ENCODE measurements around the gene EMC7.
A peak's percentile ranks its signal among the peaks of the same experiment; 100 is the strongest.
"Not testable (repeated sequence)": the region's sequence is repeated elsewhere in the genome, so short reads cannot be mapped to it uniquely, and the experiment has no call there.

EMC7 gene

DNA sequence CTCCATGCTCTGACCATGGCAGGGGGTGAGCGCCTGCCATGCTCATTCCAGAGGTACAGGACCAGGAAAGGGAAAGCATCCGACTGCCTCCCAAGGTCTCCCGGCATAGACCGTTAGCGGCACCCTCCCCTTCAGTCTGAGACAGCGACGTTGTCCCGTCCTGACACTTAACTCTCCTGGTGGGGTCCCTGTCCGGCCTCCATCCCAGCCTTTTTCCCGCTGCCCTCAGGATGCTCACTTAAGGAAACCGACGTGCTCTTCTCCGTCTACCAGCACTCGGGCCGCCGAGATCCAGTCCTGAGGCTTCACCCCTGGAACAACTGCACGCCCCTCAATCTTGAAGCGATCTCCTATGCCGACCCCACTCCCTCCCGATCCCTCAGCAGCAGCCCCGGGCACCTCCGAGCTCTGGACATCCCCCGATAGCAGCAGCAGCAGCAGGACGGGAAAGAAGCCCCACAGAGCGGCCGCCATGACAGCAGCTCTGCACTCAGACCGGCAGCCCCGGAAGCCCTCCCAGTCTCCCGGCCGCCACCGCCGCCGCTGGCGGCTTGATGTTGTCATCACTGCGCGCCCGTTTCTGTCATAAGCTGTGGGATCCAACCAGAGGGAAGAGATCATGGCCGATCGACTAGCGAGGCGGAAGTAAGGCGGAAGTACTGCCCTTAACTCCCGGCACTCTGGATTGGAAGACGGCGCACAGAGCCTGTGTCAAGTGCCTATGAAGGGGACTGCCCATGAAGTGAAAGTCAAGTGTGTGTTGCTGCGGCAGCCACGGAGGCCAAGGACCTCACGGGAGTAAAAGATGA, at the start of gene EMC7, which contains the start of gene PGBD4:
Gene EMC7 (minus strand): TSS at position 497 of the 809 bp plus-strand sequence. CDS start 23 bp downstream, at position 474.
Gene PGBD4 (plus strand): TSS at position 718 of the 809 bp plus-strand sequence. CDS start 449 bp downstream, outside the sequence.
- peak; percentile 98 for DNase-seq (ENCODE audit: low spot score)

- DNase-seq (ENCODE audit: low spot score) = no peak
These were observed 45.9 kb upstream of the EMC7 start for GRCh38 chr15:34147371-34148140.

- no peak for DNase-seq (ENCODE audit: low spot score)
These were observed 31.8 kb upstream of the EMC7 start for GRCh38 chr15:34133511-34133910.

DNA sequence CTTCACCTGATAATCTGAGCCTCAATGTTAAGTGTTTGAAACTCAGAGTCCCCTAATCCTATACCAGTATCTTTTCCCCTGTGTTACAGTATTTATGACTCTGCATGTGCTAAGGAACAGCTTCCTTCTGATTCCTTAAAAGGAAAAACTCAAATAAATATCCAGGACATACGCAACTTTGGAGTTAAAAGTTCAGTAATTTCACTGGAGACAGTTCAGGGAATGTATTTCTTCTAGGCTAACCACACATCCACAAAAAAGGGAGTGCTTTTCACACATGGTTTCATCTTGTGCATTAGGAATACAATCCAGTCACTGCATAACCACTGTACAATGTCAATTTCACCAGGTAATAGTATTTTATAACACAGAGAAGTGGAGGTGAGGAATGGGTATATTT, 31.2 kb upstream of the EMC7 start:
- DNase-seq (ENCODE audit: low spot score) = no peak

GRCh38 chr15:34128898-34129297, 27.2 kb upstream of the EMC7 start:
- DNase-seq (ENCODE audit: low spot score) = no peak

DNA sequence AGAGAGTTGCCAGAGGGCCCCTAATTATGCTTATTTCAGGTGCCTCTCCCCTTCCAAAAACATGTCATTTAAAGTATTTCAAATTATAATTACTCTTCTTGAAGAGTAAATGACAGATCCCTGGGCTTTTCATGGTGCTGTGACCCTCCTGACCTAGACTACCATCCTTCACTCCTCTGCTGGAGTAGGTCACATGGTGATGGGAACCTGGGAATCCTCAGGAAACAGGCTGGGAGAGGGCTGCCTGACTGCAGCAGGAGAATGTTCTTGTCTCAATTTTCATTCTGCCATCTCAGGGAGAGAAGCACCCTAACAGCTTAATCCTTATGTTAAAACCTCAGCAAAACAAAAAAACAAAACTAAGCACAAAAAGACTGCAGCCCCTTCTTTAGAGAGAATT, 24.9 kb upstream of the EMC7 start:
- no peak for DNase-seq (ENCODE audit: low spot score)

DNA sequence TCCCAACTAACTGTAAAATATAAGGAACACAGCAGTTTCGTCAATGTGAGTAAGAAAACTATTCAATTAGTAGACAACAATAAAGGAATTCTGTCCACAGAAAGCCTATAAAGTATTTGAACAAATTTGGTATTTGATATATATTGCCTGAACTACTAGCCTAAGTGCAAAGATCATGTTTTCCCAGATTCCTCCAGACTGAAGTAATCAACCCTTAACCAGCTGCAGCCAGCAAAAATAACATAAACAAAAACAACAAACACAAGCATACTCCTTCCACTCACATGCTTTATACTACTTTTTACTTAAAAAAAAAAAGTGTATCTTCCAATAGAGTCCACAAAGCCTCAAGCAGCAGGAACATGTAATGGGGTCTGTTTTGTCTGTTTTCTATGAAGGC, 24.3 kb upstream of the EMC7 start:
- no peak for DNase-seq (ENCODE audit: low spot score)

GRCh38 chr15:34124651-34125050, 23.0 kb upstream of the EMC7 start:
- DNase-seq (ENCODE audit: low spot score) = no peak

DNA sequence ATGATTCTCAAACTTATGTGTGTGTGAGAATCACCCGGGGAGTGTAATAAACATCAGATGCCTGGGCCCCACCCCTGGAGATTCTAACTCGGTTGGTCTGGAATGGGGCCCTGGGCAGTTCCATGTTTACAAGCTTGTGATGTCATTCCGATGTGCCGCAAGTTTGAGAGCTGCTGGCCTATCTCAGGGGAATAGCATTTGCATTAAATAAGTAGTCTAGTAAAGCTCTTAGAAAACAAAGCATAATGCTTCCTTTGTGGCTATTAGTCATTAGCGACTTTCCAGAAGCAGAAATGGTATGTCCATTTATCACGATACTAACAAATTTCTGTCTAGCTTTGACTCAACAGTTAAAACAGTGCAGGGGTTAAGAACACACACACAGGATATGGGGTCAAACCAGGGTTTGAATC, 21.1 kb upstream of the EMC7 start:
- DNase-seq (ENCODE audit: low spot score) = no peak

GRCh38 chr15:34121786-34122185, 20.1 kb upstream of the EMC7 start:
- not testable (repeated sequence) for DNase-seq (ENCODE audit: low spot score)

DNA sequence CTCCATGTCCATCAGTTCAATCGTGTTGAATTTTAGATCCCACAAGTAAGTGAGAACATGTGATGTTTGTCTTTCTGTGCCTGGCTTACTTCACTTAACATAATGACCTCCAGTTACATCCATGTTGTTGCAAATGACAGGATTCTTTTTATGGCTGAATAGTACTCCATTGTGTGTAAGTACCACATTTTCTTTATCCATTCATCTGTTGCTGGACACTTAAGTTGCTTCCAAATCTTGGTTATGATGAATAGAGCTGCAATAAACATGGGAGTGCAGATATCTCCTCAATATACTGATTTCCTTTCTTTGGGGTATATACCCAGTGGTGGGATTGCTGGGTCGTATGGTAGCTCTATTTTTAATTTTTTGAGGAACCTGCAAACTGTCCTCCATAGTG, 18.8 kb upstream of the EMC7 start:
- not testable (repeated sequence) for DNase-seq (ENCODE audit: low spot score)

- DNase-seq (ENCODE audit: low spot score) = no peak
These were observed 17.6 kb upstream of the EMC7 start for GRCh38 chr15:34119291-34119690.

- no peak for DNase-seq (ENCODE audit: low spot score)
These were observed 15.0 kb upstream of the EMC7 start for GRCh38 chr15:34116620-34117019.

DNA sequence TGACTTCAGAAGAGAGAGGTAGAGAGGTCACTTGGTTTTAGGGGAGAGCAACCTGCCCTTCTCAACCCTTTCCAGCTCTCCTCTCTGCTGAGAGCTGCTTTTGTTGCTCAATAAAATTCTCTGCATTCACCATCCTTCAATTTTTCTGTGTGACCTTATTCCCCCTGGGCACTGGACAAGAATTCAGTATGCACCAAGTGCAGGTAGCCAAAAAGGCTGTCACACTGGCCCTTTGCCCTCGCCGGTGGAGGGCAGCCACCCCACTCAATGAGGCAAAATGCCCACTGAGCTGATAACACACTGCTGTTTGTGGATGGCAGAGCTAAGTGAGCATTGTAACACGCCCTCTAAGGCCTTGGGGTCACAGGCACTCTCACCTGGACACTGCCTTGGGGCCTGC, 13.1 kb upstream of the EMC7 start:
- no peak for DNase-seq (ENCODE audit: low spot score)

GRCh38 chr15:34114215-34114614, 12.6 kb upstream of the EMC7 start:
- no peak for DNase-seq (ENCODE audit: low spot score)

DNA sequence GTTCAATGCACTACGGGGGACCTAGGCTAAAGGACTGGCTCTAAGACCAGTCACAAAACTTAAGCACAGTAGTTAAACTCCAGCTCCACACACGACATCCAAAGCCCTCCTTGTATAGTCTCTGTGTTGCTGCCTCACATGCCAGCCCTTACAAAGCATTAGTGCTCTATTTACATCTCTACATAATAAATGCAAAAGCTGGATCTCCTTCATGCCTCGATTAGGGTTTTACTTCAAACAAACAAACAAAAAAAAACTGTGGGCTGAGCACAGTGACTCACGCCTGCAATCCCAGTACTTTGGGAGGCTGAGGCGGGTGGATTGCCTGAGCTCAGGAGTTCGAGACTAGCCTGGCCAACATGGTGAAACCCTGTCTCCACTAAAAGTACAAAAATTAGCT, 9.8 kb upstream of the EMC7 start:
- DNase-seq (ENCODE audit: low spot score) = no peak

- no peak for DNase-seq (ENCODE audit: low spot score)
These were observed 8.4 kb upstream of the EMC7 start for GRCh38 chr15:34109797-34110663.

GRCh38 chr15:34107315-34107714, 5.7 kb upstream of the EMC7 start:
- DNase-seq (ENCODE audit: low spot score) = no peak

DNA sequence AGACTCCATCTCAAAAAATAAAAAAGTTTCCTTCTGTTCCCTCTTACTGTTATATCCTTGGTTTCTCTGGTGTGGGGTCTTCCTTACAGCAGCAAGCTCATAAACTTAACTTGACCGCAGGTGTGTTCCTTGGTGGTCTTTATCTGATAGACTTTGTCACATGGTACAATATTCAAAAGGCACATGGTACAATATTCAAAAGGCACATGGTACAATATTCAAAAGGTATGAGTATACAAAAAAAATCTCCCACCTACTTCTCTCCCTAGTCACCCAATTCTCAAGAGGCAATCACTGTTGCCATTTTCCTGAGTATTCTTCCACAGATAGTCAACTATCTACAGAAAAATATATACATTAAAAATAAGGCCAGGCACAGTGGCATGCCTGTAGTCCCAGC, 4.8 kb upstream of the EMC7 start:
- no peak for DNase-seq (ENCODE audit: low spot score)

GRCh38 chr15:34102175-34102925, 688 bp upstream of the EMC7 start:
- DNase-seq (ENCODE audit: low spot score) = no peak

GRCh38 chr15:34099914-34100313, 1.7 kb downstream of the EMC7 start:
- DNase-seq (ENCODE audit: low spot score) = no peak

All from putamen (tissue), 1 donor.